KG1 (cell line): Measurements from ENCODE around the gene HTRA2.
"Not testable (repeated sequence)": the region's sequence is repeated elsewhere in the genome, so short reads cannot be mapped to it uniquely, and the experiment has no call there.

Experiments
- DNase-seq: peaks from one replicate; lab custom pipeline; 2025; lab: John Stamatoyannopoulos, UW

The HTRA2 gene

DNA sequence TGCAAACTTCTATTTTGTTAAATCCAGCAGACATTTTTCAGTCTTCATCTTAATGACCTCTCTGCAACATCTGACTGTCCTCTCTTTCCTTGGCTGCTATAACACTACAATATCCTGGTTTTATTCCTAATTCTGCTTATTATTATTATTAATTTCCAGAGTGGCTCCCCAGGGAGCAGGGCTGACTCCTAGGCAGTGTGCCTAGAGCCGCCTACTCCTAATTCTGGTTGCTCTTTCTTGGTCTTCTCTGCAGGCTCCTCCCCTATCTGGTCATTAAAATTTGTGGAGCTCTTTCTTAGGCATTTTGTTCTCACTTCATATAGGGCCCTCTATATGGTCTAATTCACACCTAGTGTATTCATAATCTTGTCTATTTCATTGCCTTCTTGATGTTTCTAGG, 13.2 kb downstream of the HTRA2 start:
- DNase-seq = no peak

DNA sequence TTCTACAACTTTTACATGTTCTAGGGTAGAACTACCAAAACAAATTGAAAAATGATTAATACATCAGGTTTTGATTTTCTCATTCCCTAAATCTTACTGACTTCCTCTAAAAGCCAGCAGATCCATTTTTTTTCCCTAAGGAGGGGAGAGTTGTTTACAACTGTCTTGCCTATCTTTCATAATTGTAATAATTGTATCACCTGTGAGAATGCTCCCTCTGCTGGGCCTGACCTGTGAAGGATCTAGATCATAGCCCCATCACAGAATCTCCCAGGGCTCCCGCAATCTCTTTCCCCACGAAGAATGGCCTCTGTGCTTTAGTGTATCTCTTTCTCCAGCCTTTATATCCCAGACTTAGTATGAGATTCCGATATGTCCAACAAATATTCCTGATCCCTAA, 14.9 kb downstream of the HTRA2 start:
- no peak for DNase-seq

DNA sequence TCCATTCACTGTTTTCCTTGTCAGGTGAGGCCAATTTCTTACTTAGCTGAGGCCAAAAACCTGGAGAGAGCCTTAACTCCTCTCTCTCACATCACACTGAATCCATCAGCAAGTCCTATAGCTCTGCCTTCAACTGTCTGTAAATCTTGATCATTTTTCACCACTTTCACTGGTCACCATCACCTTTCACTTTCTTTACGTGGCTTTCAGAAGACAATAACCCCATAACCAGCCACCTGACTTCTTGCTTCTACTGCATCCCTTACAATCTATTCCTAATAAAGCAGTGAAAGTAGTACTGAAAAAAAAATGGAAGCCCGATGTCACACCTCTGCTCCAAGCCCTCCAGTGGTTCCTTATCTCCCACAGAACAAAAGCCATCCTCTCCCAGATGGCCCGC, 16.3 kb downstream of the HTRA2 start:
- no peak for DNase-seq

DNA sequence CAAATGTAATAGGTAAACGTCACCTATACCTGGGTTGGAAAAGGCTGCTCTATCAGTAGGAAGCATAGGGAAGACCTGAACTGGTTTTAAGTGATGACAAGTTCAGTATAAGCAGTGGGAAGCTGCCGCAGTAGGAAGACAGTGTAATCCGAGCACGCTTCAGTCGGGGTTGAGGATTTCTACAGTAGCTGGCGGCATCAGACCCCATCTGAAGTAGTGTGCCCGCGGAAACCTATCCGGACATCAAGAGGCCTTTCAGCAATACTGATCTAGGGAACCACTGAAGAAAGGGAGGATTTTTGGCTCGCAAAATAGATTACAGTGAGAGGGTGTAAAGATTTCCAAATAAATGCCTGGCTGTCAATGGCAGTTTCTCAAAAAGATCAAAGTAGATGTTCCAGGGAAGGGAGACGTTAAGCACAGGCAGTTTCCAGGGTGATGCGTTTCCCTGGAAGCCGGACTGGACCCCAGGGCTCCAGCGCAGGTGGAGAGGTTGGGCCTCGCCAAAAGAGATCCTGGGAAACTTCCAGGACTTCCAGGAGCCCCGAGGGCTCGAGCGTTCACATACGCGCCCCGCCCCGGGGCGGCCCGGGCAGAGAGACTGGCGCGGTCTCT, 18.7 kb downstream of the HTRA2 start:
- no peak for DNase-seq

DNA sequence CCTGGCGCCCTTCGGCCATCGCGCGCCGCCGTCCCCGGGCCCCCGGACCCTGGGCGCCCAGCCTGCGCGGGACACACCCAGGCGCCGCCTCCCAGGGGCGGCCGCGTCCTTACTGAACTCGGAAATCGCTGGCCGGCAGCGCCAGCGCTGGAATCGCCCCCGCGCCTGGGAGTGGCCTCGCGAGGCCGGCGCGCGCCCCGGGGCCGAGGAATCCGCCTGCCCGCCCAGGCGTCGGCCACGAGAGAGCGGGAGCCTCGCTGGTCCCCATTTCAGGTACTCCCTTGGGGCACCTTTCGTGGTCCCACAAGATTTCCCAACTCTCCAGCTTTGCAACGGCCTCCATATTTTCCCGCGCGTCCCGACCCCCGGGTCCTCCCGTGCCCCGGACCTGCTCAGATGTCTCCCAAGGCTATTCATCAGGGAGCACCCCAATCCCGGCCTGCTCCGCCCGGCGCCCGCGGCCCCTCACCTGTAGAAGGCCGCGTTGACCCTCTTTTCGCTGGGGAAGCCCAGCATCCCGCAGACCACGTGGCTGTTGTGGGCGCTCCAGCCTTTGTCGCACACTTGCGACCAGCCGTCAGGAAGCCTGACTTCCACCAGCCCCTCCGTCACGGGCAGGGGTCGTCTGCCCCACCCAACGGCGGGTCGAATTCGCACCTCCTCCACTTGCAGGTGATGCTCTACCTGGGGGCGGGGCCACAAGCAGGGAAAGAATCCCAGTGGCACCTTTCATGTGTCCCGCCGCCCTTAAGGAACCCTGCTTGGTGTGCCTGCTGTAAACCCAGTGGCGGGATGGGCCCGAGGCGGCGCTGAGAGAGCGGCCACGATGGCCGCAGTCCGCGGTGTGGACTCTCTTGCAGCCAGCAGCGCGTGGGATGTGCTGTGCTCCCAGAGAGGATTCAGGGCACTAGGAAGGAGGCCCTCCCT, 19.4 kb downstream of the HTRA2 start:
- DNase-seq = no peak

DNA sequence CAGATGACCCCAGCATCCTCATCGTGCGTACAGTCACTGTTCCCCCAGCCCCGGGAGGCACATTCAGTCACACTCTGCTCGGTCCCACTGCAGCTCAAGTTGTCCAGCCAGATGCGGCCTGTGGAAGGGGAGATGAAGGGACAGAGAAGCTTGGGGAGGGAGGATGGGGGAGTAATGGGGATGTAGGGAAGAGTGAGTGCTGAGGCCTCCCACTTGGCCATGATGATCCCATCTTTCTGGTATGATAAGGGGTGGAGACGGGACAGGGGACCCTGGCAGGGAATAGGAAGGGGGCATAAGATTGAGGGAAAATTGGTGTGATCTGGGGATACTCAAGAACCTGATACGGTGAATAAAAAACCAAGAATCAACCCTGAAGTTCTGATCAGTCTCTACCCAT, 20.5 kb downstream of the HTRA2 start:
- no peak for DNase-seq

DNA sequence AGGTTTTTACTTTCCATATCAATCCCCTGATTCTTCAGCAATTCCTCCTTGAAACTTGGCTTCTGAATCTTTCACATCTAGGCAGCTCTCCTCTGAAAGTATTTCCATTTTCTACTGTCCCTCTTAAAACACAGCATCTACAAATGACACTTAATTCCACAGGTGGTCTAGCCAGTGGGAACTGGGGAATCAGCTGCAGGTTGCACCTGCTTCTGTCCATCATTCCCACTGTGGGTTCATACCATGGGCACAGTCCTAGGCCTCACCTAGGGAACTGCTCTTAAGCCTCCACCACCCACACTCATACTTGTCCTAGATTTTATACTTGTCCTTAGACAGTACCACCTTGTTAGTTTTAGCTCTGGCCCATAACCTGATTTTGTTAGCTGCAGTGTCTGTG, 21.8 kb downstream of the HTRA2 start:
- no peak for DNase-seq

DNA sequence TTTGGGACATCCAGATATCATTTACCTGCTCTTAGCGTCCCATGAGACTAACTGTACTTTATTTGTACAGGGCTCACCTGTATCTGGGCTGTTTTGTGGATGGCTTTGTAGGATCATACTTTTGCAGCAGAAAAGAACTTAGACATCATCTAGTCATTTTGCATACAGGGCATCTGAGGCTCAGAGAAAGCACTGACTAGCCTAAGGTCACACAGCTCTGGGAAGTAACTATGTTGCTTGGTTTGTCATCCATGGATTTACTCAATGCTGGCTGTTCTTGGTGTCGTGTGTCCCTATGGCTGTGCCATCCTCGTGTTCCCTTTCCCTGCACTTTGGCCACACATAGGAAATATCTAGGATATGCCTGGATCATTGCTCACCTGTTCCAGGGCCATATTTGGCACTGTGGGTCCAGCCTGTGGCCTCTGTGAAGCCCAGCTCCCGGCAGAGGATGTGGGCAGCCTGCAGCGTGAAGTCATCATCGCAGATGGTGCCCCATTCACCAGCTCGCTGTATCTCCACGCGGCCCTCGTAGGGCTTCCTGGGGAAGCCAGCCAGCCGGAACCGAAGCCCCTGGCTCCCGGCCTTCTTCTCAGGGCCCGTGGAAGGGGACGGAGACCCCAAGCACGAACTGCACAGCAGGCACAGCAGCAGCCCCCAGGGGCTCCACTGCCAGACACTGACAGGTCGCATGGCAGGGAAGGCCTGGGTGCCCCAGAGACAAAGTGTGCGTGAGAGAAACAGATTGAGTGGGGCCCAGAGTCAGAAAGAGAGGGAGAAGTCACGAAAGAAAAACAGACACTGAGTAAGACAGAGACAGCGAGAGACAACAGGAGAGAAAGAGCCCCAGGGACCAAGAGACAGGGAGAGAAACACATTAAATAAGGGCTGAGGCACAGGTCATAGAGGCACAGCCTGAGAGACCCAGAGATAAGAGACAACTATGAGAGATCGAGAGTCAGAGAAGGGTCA, 22.5 kb downstream of the HTRA2 start:
- no peak for DNase-seq

DNA sequence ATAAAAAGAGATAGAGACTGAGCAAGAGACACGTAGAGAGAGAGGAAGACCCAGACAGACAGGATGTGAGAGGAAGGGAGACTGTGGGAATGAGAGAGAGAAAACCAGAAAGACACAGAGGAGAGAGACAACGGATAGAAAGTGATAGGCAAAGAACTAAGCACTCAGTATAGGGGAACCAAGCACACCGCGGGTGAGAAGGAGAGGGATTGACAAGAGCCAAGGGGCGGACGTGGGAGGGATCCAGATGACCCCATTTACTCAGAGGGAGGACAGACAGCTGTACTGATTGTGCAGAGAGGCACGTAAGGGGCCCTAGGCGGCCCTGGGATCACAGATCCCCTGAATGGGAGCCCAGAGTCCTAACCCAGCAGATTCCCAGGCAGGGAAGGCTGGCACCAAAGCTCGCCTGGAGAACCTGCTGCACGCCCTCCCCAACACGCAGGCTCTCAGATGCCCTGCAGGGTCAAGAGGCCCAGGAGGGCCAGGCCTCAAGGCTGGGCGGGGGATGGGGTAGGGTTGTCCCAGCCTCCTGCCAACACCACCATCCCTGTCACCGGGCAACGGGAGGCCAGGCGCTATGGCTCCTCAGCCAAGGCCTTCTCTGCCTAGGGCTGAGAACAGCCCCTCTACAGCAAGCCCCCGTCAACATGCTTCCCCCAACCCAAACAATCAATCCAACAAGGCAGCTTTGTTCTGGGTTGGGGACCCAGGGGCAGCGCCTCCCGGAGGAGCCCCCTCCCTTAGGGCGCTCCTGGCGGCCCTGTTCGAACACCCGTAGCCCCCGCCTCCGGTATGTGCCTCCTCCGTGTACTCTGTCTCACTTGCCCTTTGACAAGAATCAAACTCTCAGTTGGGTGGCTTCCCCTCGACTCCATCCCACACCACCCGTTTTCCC, 23.4 kb downstream of the HTRA2 start:
- DNase-seq = no peak

DNA sequence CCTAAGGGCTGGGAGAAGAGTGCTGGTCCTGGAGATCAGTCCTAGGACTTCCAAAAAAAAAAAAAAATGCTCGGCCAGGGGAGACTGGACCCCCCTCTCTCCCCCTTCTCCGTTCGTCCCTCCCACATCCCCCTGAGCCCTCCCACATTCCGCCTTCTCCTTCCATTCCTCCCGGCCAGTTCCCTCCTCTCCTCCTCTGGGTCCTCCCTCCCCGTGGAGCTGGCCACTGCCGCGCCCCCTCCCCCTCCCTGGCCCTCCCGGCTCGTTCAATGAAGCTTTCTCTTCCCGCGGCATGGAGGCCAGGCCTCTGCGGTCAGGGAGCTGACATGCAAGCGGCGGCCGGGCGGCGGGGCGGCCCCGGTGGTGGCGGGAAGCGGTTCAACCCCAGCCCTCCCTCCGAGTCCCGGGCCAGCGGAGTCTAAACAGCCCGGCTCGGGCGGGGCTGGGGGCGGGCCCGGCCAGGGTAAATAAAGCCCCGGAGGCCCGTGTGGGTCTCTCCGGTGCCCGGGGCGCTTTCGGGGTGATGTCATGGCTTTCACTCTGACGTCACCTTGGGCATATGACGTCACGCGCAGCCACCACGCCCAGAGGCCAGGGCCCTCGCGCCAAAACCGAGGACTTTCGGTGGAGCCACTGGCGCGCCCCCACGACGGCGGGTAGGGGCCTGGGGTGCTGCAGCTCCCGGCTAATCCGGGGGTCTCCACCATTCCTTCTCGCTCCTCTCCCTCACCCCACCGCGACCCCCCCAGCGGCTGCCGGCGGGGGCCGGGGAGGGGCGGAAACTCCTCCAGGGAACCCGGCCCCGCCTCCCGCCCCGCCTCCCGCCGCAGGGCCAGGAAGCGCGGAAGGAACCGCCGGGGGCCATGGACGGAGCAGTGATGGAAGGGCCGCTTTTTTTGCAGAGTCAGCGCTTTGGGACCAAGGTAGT, 24.4 kb downstream of the HTRA2 start, which contains the start of the genes DOK1 and LOXL3:
Gene DOK1 (plus strand): TSS at position 829 of the 928 bp plus-strand sequence. CDS start 35 bp downstream, at position 864.
Gene LOXL3 (minus strand): TSS at position 51 of the 928 bp plus-strand sequence. CDS start 1,308 bp downstream, outside the sequence.
- no peak for DNase-seq

DNA sequence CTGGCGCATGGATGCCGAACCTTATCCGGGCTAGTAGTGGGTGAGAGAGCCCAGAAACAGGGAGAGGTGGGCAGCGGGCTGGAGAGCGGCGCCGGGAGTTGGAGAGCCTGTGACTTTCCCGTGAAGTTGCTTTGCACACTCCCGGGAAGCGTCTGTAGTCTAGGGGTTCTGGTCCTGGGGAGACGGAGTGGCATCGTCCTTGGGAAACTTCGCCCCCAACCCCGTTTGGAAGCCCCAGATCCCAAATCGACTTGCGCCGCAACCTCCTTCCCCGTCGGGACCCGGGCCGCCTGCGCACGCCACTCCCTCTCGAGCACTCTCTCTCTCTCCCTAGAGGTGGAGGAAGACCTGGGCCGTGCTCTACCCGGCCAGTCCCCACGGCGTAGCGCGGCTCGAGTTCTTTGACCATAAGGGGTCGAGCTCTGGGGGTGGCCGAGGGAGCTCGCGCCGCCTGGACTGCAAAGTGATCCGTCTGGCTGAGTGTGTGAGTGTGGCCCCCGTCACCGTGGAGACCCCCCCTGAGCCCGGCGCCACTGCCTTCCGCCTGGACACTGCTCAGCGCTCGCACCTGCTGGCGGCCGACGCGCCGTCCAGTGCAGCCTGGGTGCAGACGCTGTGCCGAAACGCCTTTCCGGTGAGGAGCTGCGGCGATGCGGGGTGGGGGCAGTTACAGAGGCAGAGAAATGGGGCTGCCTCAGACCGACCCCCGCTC, 25.2 kb downstream of the HTRA2 start:
- DNase-seq = peak; percentile 31

DNA sequence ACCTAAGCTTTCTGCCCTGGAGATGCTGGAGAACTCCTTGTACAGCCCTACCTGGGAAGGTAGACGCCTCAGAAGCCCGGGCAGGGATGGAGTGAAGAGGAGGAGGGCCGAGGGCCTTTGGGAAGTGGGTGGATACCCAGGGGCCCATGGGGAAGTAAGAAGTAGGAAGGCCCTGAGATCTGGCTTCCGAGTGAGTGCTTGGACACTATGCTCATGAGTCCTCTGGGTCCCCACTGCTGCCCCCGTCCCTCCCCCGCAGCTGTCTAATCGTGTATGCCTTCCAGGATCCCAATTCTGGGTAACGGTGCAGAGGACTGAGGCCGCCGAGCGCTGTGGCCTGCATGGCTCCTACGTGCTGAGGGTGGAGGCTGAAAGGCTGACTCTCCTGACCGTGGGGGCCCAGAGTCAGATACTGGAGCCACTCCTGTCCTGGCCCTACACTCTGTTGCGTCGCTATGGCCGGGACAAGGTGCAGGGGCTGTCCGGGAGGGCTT, 25.9 kb downstream of the HTRA2 start:
- no peak for DNase-seq

DNA sequence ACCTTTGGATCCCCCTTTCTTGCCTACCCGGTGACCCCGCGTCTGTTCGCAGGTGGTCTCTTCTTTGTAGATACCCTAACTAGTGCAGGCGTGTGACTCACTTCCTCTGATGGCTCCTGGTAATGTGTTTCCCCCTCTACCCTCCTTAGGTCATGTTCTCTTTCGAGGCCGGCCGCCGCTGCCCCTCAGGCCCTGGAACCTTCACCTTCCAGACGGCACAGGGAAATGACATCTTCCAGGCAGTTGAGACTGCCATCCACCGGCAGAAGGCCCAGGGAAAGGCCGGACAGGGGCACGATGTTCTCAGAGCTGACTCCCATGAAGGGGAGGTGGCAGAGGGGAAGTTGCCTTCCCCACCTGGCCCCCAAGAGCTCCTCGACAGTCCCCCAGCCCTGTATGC, 26.4 kb downstream of the HTRA2 start:
- DNase-seq = no peak

DNA sequence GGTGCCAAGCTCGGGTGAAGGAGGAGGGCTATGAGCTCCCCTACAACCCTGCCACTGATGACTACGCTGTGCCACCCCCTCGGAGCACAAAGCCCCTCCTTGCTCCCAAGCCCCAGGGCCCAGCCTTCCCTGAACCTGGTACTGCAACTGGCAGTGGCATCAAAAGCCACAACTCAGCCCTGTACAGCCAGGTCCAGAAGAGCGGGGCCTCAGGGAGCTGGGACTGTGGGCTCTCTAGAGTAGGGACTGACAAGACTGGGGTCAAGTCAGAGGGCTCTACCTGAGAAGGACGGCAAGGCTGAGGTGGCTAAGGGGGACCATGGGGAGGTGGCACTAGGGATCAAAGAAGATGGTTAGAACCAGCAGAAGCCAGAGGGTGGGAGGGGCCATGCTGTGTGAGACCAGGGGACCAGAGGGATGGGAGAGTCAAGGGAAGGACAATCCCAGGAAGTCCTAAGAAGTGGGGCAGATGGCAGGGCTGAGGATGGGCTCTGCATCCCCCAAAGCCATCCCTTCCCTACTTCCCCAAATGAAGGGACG, 27.2 kb downstream of the HTRA2 start:
- DNase-seq = no peak

DNA sequence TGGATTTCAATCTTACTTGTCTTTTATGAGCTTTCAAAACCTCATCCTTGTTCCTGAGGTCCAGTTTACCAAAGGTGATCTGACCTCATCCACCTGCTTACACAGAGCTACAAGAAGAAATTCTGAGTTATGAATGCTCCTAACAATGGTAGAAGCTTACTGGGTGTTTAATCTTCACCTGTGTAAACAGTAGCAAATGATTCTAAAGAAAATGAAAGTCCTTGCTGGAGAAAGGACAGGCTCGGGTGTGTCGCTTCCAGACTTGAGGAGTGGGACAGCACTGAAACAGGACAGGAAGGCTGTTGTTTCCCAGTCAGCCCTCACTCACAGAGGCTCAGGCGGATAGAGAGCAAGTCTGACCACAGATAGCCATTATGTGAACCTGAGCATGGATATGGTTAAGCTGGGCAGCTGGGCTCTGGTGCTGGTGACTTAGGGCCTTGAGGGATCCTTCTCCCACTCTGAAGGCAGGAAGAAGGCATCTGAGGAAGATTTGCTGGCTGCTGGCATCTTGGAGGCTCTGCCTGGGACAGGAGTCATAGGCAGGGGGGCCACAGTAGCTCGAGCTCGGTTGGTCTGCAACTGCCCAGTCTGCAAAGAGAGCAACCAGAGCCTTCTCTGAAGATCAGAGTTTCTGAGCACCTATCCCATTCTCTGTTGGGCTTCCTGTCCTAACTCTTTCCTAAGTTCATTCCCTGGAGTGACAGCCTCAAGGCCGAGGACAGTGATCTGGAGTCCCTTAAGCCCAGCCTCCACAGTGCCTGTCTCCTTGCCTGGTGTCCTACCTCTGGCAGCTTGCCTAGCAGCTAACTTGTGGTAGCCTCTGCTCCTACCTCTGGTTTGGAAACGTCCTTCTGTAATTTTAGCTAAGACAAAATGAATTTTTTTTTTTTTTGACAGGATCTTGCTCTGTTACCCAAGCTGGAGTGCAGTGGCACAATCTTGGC, 28.8 kb downstream of the HTRA2 start:
- DNase-seq = no peak

DNA sequence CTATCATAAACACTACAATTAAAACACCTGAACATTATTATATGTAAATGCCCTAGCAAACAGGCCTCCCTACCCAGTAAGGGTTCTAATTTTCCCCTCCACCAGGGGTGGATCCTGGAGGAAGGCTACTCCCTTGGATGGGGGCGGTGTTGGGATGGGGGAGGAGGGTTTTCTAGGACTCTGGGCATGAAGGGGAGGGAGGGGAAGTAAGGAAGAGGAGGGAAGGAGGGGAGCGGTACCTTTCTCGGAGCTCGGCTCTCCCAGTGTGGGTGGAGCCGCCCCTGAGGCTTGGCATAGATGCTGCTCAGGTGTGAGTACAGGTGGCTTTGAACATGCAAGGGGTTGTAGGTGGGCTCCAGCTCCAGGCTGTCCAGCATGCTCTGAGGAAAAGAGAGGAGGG, 30.2 kb downstream of the HTRA2 start:
- DNase-seq = no peak

DNA sequence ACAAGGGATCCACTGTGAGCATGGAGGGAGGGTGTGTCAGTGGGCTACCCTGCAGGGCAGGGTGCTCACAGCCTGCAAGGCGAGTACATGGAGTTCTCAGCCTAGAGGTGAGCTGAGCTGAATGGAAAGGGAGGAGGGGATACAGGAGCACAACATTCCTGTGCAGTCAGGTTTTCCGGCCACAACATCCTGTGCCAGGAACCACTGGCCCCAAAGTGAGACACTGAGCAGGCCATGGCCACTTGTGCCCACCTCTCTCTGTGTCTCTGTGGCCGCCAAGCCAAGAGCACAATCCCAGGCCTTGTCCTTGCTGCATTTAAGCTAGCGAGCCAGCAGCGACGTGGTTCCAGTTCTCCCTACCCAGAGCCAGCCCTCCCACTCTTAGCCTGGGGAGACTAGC, 30.9 kb downstream of the HTRA2 start:
- no peak for DNase-seq

DNA sequence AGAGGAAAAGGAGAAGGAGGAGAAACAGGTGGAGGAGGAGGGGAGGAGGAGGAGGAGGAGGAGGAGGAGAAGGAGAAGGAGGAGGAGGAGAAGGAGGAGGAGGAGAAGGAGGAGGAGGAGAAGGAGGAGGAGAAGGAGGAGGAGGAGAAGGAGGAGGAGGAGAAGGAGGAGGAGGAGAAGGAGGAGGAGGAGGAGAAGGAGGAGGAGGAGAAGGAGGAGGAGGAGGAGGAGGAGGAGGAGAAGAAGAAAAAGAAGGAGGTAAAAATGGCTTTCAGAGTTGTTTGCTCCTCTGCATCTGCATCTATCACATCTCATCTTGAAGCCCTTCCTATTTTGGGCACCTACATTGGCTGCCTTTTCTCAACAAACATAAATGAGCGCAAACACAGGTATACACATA, 31.3 kb downstream of the HTRA2 start:
- not testable (repeated sequence) for DNase-seq
